ENCODE results near the gene NT5E.

DNA sequence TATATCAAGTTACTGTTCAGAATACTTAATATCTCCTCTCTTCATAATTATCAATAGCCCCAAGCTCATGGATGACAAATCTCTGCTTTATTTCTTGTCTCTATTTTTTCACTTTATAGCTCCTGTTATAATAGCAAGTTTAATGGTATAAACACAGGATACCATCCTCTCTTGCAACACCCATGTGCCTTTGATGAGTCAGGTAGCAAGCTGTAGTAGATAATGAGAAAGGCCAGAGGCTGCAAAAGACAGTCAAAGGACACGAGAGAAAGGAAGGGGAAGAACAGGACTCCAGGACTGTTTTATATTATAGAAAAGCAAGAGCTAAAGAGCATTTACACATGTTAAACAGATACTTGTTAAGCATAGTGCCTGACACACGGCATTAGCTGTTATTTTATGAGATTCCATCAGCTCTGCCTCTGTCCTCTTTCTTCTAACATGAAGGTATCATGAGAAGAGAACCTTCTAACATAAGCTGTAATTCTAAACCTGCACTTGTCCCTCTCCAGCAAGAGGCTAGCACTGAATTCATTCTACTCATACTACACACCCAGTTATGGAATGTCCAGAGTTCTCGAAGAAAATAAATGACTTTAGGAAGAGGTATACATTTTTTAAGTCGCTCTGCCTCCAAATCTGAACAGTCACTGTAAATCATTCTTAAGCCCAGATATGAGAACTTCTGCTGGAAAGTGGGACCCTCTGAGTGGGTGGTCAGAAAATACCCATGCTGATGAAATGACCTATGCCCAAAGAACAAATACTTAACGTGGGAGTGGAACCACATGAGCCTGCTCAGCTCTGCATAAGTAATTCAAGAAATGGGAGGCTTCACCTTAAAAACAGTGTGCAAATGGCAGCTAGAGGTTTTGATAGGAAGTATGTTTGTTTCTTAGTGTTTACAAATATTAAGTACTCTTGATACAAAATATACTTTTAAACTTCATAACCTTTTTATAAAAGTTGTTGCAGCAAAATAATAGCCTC, 45.0 kb downstream of the NT5E start:
- TF ChIP-seq, protein P1, sequence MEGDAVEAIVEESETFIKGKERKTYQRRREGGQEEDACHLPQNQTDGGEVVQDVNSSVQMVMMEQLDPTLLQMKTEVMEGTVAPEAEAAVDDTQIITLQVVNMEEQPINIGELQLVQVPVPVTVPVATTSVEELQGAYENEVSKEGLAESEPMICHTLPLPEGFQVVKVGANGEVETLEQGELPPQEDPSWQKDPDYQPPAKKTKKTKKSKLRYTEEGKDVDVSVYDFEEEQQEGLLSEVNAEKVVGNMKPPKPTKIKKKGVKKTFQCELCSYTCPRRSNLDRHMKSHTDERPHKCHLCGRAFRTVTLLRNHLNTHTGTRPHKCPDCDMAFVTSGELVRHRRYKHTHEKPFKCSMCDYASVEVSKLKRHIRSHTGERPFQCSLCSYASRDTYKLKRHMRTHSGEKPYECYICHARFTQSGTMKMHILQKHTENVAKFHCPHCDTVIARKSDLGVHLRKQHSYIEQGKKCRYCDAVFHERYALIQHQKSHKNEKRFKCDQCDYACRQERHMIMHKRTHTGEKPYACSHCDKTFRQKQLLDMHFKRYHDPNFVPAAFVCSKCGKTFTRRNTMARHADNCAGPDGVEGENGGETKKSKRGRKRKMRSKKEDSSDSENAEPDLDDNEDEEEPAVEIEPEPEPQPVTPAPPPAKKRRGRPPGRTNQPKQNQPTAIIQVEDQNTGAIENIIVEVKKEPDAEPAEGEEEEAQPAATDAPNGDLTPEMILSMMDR (IDR thresholded peaks at IDR 0.05), result no peak
- TF ChIP-seq POLR2A (IDR thresholded peaks at IDR 0.05), result no peak

All from esophagus squamous epithelium (tissue), 4 donors.